ENCODE measurements around the gene LCLAT1.

LCLAT1 gene

DNA sequence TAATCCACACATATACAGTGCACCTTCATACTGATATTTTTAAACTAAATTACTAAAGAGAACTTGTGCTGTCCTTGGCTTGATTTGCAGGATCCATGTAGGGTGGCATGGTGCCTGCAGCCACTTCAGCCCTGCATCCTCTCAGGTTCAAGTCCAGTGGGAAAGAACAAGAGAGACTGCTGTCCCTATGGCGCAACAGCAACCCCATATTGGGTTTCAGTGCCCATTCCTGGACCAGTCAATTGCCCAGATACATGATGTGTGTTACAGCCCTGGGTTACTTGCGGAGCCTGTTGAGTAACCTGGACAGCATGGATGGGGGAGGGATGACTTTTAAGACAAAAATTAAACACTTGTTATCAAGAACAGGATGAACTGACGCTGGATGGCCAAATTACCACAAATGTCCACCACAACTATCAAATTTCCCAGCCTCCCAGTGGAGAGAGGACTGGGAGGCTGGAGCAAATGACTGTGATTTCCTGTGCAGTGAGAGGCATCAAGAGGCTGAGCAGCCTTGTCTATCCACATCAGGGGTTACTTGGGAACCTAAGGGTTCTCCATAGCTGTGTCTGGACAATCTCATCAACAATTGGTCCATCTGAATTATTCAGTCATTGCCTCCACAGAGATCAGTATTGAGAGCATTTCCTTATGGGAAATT, 198.2 kb downstream of the LCLAT1 start:
- H4K20me1 ChIP-seq (ENCODE audit: control insufficient read depth, insufficient read depth, low read depth, low read length) = no peaks in the 10 kb centered on the region
- H3K9me2 ChIP-seq (replicated peaks; ENCODE audit: control insufficient read depth, low read length) = no peaks in the 10 kb centered on the region
- H3K79me2 ChIP-seq (ENCODE audit: control insufficient read depth, low read length) = no peaks in the 10 kb centered on the region
- TF ChIP-seq EZH2phosphoT487 (IDR thresholded peaks at IDR 0.05; ENCODE audit: borderline replicate concordance, low read length) = no peak
- TF ChIP-seq, protein P1, sequence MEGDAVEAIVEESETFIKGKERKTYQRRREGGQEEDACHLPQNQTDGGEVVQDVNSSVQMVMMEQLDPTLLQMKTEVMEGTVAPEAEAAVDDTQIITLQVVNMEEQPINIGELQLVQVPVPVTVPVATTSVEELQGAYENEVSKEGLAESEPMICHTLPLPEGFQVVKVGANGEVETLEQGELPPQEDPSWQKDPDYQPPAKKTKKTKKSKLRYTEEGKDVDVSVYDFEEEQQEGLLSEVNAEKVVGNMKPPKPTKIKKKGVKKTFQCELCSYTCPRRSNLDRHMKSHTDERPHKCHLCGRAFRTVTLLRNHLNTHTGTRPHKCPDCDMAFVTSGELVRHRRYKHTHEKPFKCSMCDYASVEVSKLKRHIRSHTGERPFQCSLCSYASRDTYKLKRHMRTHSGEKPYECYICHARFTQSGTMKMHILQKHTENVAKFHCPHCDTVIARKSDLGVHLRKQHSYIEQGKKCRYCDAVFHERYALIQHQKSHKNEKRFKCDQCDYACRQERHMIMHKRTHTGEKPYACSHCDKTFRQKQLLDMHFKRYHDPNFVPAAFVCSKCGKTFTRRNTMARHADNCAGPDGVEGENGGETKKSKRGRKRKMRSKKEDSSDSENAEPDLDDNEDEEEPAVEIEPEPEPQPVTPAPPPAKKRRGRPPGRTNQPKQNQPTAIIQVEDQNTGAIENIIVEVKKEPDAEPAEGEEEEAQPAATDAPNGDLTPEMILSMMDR (IDR thresholded peaks at IDR 0.05; ENCODE audit: low read depth, low read length, poor library complexity, severe bottlenecking) = no peak
- no peak overlapping the region for H3K27ac ChIP-seq (ENCODE audit: low read depth, low read length)
- no peaks in the 10 kb centered on the region for H3K4me1 ChIP-seq (ENCODE audit: control insufficient read depth, low read length)
- H3K4me2 ChIP-seq (ENCODE audit: low read length) = no peak overlapping the region
- no peaks in the 10 kb centered on the region for H3F3A ChIP-seq (ENCODE audit: control insufficient read depth, insufficient read depth)
- no peak overlapping the region for H3K4me3 ChIP-seq (ENCODE audit: low read length)
- no peaks in the 10 kb centered on the region for H3K9me3 ChIP-seq (ENCODE audit: control insufficient read depth, insufficient read depth, low read length)
- peaks cover 9% of the 10 kb centered on the region; the same call in 1 of the 2 replicates for H3K36me3 ChIP-seq (ENCODE audit: control insufficient read depth, low read length)
- no peaks in the 10 kb centered on the region for H3K27me3 ChIP-seq (ENCODE audit: control insufficient read depth, low read length)

DNA sequence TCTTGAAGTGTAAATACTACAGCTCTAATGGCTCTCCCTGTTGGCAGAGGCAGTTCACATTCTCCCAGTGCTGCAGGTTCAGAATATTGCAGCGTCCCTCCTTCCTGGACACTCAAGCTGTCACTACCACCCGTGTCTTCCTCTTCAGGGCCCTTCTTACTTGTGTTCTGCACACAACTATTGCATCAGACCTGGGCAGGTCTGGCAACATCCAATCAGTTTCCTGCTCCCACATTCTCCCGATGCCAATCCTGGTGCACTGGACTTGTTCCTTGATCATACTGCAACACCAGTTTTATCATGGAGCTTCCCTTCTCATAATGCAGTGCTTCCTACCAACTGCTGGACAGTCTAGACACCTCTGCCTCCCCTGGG, 198.7 kb downstream of the LCLAT1 start:
- Histone ChIP-seq H3K27ac (ENCODE audit: low read depth, low read length) (no peak overlapping the region), H3K27me3 (ENCODE audit: control insufficient read depth, low read length) (no peaks in the 10 kb centered on the region), H3K9me3 (ENCODE audit: control insufficient read depth, insufficient read depth, low read length) (no peaks in the 10 kb centered on the region), H3K4me3 (ENCODE audit: low read length) (no peak overlapping the region), H3K79me2 (ENCODE audit: control insufficient read depth, low read length) (no peaks in the 10 kb centered on the region), H3K36me3 (ENCODE audit: control insufficient read depth, low read length) (peaks cover 4% of the 10 kb centered on the region; the same call in 1 of the 2 replicates), H3K4me2 (ENCODE audit: low read length) (no peak overlapping the region), H3K4me1 (ENCODE audit: control insufficient read depth, low read length) (no peaks in the 10 kb centered on the region), H3K9me2 (replicated peaks; ENCODE audit: control insufficient read depth, low read length) (no peaks in the 10 kb centered on the region), H4K20me1 (ENCODE audit: control insufficient read depth, insufficient read depth, low read depth, low read length) (no peaks in the 10 kb centered on the region), H3F3A (ENCODE audit: control insufficient read depth, insufficient read depth) (no peaks in the 10 kb centered on the region)
- TF ChIP-seq, protein P1 (IDR thresholded peaks at IDR 0.05; ENCODE audit: low read depth, low read length, poor library complexity, severe bottlenecking) = no peak
- TF ChIP-seq EZH2phosphoT487 (IDR thresholded peaks at IDR 0.05; ENCODE audit: borderline replicate concordance, low read length) = no peak

DNA sequence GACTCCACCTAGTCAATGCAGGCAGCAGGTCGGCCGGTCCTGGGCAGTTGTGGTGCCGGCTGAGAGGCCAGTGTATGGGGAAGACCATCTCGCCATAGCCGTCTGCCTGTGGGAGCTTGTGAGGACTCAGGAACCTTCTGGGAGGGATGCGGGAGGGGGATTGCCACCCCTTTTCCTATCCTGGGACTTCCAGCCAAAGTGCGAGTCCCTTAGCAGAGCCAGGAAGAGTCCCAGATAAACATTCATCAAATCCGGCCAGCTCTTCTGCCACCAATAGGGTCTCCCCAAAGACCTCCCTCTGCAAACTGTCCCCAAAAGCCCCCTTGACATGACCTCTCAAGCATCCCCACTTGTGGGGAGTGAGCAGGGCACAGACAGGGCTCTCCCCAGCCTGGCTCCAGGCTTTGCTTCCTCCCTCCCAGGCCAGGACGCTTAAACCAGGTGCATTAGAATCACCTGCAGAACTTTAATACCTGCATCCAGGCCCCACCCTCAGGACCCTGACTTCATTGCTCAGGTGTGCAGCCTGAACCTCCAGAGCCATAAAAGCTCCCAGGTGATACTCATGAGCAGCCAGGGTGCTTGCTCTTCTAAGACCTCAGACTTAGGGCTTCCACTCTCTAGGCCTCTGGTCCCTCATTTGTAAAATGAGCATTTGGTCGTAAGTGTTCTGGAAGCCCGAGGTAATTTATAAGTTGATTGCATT, 200.9 kb downstream of the LCLAT1 start:
- no peaks in the 10 kb centered on the region for H3K79me2 ChIP-seq (ENCODE audit: control insufficient read depth, low read length)
- H3K4me3 ChIP-seq (ENCODE audit: low read length) = no peak overlapping the region
- H3K9me3 ChIP-seq (ENCODE audit: control insufficient read depth, insufficient read depth, low read length) = no peaks in the 10 kb centered on the region
- H3K4me1 ChIP-seq (ENCODE audit: control insufficient read depth, low read length) = no peaks in the 10 kb centered on the region
- no peaks in the 10 kb centered on the region for H3K36me3 ChIP-seq (ENCODE audit: control insufficient read depth, low read length)
- H3K4me2 ChIP-seq (ENCODE audit: low read length) = no peak overlapping the region
- no peaks in the 10 kb centered on the region for H4K20me1 ChIP-seq (ENCODE audit: control insufficient read depth, insufficient read depth, low read depth, low read length)
- no peaks in the 10 kb centered on the region for H3F3A ChIP-seq (ENCODE audit: control insufficient read depth, insufficient read depth)
- no peaks in the 10 kb centered on the region for H3K27me3 ChIP-seq (ENCODE audit: control insufficient read depth, low read length)
- TF ChIP-seq EZH2phosphoT487 (IDR thresholded peaks at IDR 0.05; ENCODE audit: borderline replicate concordance, low read length) = no peak
- TF ChIP-seq, protein P1 (IDR thresholded peaks at IDR 0.05; ENCODE audit: low read depth, low read length, poor library complexity, severe bottlenecking) = no peak
- no peaks in the 10 kb centered on the region for H3K9me2 ChIP-seq (replicated peaks; ENCODE audit: control insufficient read depth, low read length)
- no peak overlapping the region for H3K27ac ChIP-seq (ENCODE audit: low read depth, low read length)

All from DOHH2 (cell line).